Transverse colon (tissue), 4 donors: ENCODE results near the gene INTS2. TPM values are rescaled to one million over a fixed set of nuclear protein-coding genes. Genes with fewer than 3 reads are reported as not detected.

Source experiments
- DNase-seq: peaks from one replicate; pipeline ENCODE4 v3.0.0-alpha.2; 2019
- H3K27ac ChIP-seq, 4 donors: fragments of 200-600 bp; sonication (generic); 2 replicates each; pipeline ENCODE4 v1.5.1; 2016 to 2018; ENCODE audit warnings: inconsistent platforms in 4 of 4
- H3K27me3 ChIP-seq: fragments of 200-600 bp; sonication (generic); 2 replicates; pipeline ENCODE4 v1.5.1; 2017; ENCODE audit warnings: inconsistent platforms
- H3K36me3 ChIP-seq, 4 donors: fragments of 200-600 bp; sonication (generic); 2 replicates each; pipeline ENCODE4 v1.5.1; 2017 to 2019; ENCODE audit warnings: inconsistent platforms in 4 of 4
- H3K4me1 ChIP-seq, 4 donors: fragments of 200-600 bp; sonication (generic); 2 replicates each; pipeline ENCODE4 v1.5.1; 2017 to 2020; ENCODE audit warnings: inconsistent platforms in 4 of 4
- H3K4me3 ChIP-seq, 4 donors: fragments of 200-600 bp; sonication (generic); 1 replicate in 1 of 4; 2 replicates in 3 of 4; pipeline versions ENCODE4 v1.5.1 to v1.6.1; 2017 to 2019; ENCODE audit warnings: inconsistent platforms in 4 of 4
- H3K9me3 ChIP-seq, 2 donors: fragments of 200-600 bp; sonication (generic); 2 replicates each; pipeline ENCODE4 v1.5.1; 2017 to 2019; ENCODE audit warnings: inconsistent platforms in 2 of 2
- CTCF ChIP-seq, 5 experiments: fragments of 200-600 bp in 3 of 5; fragments of 450-650 bp in 2 of 5; sonication (generic) in 3 of 5; IDR thresholded peaks; 1 replicate in 2 of 5; 2 replicates in 3 of 5; pipeline ENCODE4 v1.5.1; 2016 to 2017; ENCODE audit warnings: antibody characterized with exemption in 5 of 5, inconsistent platforms in 3 of 5, mild to moderate bottlenecking in 2 of 5, moderate library complexity in 1 of 5
- EP300 ChIP-seq: sonication (generic); formaldehyde crosslinking; IDR thresholded peaks from one replicate; pipeline ENCODE4 v1.6.1; 2017; ENCODE audit warnings: antibody characterized with exemption, low read depth
- POLR2A ChIP-seq: fragments of 450-650 bp; IDR thresholded peaks from one replicate; pipeline ENCODE4 v1.6.1; 2016; ENCODE audit warnings: antibody characterized with exemption, mild to moderate bottlenecking, moderate library complexity
- POLR2AphosphoS5 ChIP-seq, 3 donors: sonication (generic); formaldehyde crosslinking; IDR thresholded peaks; one replicate each; pipeline ENCODE4 v1.6.1; 2016; ENCODE audit warnings: antibody characterized with exemption in 3 of 3
- WGBS, 2 donors: methylation state at CpG; one replicate each; pipeline ENCODE4 v1.1.5; 2018; ENCODE audit warnings: low coverage in 1 of 2; 5-methylcytosine and 5-hydroxymethylcytosine counted together
- in situ Hi-C, 4 donors: fragments of 200-750 bp; cut with MboI; loops; one replicate each; pipeline versions ENCODE4 v1.15.0 to v1.15.1; 2017; ENCODE audit warnings: low sequenced_read_pairs in 3 of 4, low pct_ligation_motif_present in 1 of 4, low pct_unique_long_range_greater_than_20kb in 1 of 4
- intact Hi-C: fragments of 100-400 bp; cut with DNase I; formaldehyde crosslinking; loops from one replicate; pipeline ENCODE4 v1.15.1; 2023; ENCODE audit warnings: low total_unique reads
- total RNA-seq, 4 donors: library from RNA; depleted of rRNA; stranded (reverse); fragments of >200 nt; gene quantifications; one replicate each; pipeline ENCODE4 v1.1.0, GENCODE V29; 2016

The INTS2 gene
- total RNA-seq, 4 donors from 2014 or later, result 1.9 to 17.7 (median 7.9) TPM

GRCh38 chr17:61849674-61850073, 78.1 kb downstream of the INTS2 start:
- no peak overlapping the region for H3K4me3 ChIP-seq
- in situ Hi-C loops (loop anchor here (25.0 kb wide), 4 partner anchors 112 to 437 kb away; no protein-coding TSS in a partner anchor), intact Hi-C loops (loop anchor here (10.0 kb wide), 1 partner anchor 435 kb away; no protein-coding TSS in a partner anchor)
- no peak overlapping the region for H3K27ac ChIP-seq
- H3K9me3 ChIP-seq, result no peaks in the 10 kb centered on the region
- H3K27me3 ChIP-seq, result no peaks in the 10 kb centered on the region
- no peaks in the 10 kb centered on the region for H3K4me1 ChIP-seq
- TF ChIP-seq CTCF (IDR thresholded peaks at IDR 0.05) (no peak), EP300 (no peak)
- H3K36me3 ChIP-seq, result no peaks in the 10 kb centered on the region
- DNase-seq, result no peak

- Histone ChIP-seq H3K36me3 (no peaks in the 10 kb centered on the region), H3K4me1 (no peaks in the 10 kb centered on the region), H3K27ac (no peak overlapping the region), H3K27me3 (no peaks in the 10 kb centered on the region), H3K4me3 (no peak overlapping the region), H3K9me3 (no peaks in the 10 kb centered on the region)
- in situ Hi-C loops (loop anchor here (25.0 kb wide), 4 partner anchors 112 to 437 kb away; no protein-coding TSS in a partner anchor), intact Hi-C loops (loop anchor here (10.0 kb wide), 1 partner anchor 434 kb away; no protein-coding TSS in a partner anchor)
- 79 to 91% methylated on average over 2 of the region's 2 CpGs for WGBS, 2 donors
- no peak for TF ChIP-seq EP300
- no peak for TF ChIP-seq POLR2A
- no peak for TF ChIP-seq POLR2AphosphoS5 (IDR thresholded peaks at IDR 0.05)
- no peak for TF ChIP-seq CTCF (IDR thresholded peaks at IDR 0.05)
- DNase-seq, result no peak
Observed at GRCh38 chr17:61848896-61849295, 78.9 kb downstream of the INTS2 start.

GRCh38 chr17:61848247-61848646, 79.5 kb downstream of the INTS2 start:
- H3K27ac ChIP-seq, result no peak overlapping the region
- TF ChIP-seq POLR2A (no peak), CTCF (IDR thresholded peaks at IDR 0.05) (no peak), POLR2AphosphoS5 (IDR thresholded peaks at IDR 0.05) (no peak), EP300 (no peak)
- in situ Hi-C loops (loop anchor here (25.0 kb wide), 4 partner anchors 111 to 436 kb away; no protein-coding TSS in a partner anchor), intact Hi-C loops (loop anchor here (10.0 kb wide), 1 partner anchor 433 kb away; no protein-coding TSS in a partner anchor)
- no peaks in the 10 kb centered on the region for H3K36me3 ChIP-seq
- H3K4me3 ChIP-seq, result no peak overlapping the region
- no peaks in the 10 kb centered on the region for H3K4me1 ChIP-seq
- no peaks in the 10 kb centered on the region for H3K27me3 ChIP-seq
- DNase-seq, result no peak
- H3K9me3 ChIP-seq, result no peaks in the 10 kb centered on the region
- WGBS, 2 donors, result 92 to 100% methylated on average over 1 to 2 of the region's 2 CpGs

- Histone ChIP-seq H3K36me3 (no peaks in the 10 kb centered on the region), H3K9me3 (no peaks in the 10 kb centered on the region), H3K4me3 (no peak overlapping the region), H3K27me3 (no peaks in the 10 kb centered on the region), H3K4me1 (no peaks in the 10 kb centered on the region), H3K27ac (no peak overlapping the region)
- intact Hi-C loops (loop anchor here (10.0 kb wide), 1 partner anchor 433 kb away; no protein-coding TSS in a partner anchor), in situ Hi-C loops (loop anchor here (25.0 kb wide), 4 partner anchors 110 to 435 kb away; no protein-coding TSS in a partner anchor)
- 95 to 97% methylated on average over 3 of the region's 3 CpGs for WGBS, 2 donors
- no peak for DNase-seq
- TF ChIP-seq EP300, result no peak
- TF ChIP-seq POLR2A, result no peak
- TF ChIP-seq CTCF (IDR thresholded peaks at IDR 0.05), result no peak
- no peak for TF ChIP-seq POLR2AphosphoS5 (IDR thresholded peaks at IDR 0.05)
Observed at GRCh38 chr17:61847659-61848058, 80.1 kb downstream of the INTS2 start.
